GM10248 (cell line): ENCODE data around the gene DUSP28.
"Not testable (repeated sequence)": the region's sequence is repeated elsewhere in the genome, so short reads cannot be mapped to it uniquely, and the experiment has no call there.

Experiments
- CTCF ChIA-PET: fragments of 300-600 bp; sonication (Branson Sonifier 250); formaldehyde crosslinking; extraction: SDS; loops from one replicate; lab custom pipeline; 2021; ENCODE audit warnings: antibody characterized with exemption; lab: Yijun Ruan, JAX
- POLR2A ChIA-PET: fragments of 350-650 bp; sonication (Branson Sonifier 250); formaldehyde crosslinking; extraction: SDS; loops from one replicate; lab custom pipeline; 2020; ENCODE audit warnings: antibody characterized with exemption; lab: Yijun Ruan, JAX
- DNase-seq: peaks from one replicate; pipeline ENCODE4 v3.0.0; 2012; ENCODE audit errors: extremely low spot score
- TF ChIP-seq, protein P1 (sequence below): IDR thresholded peaks from 2 replicates; pipeline ENCODE4 v1.5.1; 2012; ENCODE audit warnings: mild to moderate bottlenecking, low read depth; ENCODE audit errors: extremely low read depth, missing control alignments, control extremely low read depth

The DUSP28 gene

DNA sequence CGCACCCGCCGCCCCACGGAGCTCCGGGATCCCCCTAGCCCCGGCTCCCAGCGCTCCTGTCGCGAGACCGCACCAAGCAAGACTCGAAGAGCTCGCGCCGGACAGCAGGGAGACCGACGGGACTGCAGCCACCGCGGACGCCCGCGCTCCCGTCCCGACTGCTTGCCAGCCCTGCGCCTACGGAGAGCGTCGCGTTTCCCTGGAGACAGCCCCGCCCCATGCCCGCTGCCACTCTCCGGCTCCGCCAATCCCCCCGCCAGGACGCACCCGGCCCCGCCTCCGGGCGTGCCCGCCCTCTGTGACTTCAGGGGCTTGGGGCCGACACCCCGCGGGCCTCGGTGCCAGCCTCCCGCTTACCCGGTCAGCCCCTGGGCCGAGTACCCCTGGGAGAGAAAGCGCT, 2.3 kb upstream of the DUSP28 start, which contains the start of gene ANKMY1:
ANKMY1 (minus strand) TSS at position 181 of the 400 bp plus-strand sequence. CDS start 653 bp downstream, outside the sequence.
- POLR2A ChIA-PET, result no interaction called here
- DNase-seq, result peak; percentile 86
- CTCF ChIA-PET, result interaction anchor here (1.0 to 4.4 kb wide), 3 partner anchors 9 to 43 kb away, joined by 3 to 15 read pairs (median 14); no protein-coding TSS in a partner anchor
- TF ChIP-seq, protein P1, sequence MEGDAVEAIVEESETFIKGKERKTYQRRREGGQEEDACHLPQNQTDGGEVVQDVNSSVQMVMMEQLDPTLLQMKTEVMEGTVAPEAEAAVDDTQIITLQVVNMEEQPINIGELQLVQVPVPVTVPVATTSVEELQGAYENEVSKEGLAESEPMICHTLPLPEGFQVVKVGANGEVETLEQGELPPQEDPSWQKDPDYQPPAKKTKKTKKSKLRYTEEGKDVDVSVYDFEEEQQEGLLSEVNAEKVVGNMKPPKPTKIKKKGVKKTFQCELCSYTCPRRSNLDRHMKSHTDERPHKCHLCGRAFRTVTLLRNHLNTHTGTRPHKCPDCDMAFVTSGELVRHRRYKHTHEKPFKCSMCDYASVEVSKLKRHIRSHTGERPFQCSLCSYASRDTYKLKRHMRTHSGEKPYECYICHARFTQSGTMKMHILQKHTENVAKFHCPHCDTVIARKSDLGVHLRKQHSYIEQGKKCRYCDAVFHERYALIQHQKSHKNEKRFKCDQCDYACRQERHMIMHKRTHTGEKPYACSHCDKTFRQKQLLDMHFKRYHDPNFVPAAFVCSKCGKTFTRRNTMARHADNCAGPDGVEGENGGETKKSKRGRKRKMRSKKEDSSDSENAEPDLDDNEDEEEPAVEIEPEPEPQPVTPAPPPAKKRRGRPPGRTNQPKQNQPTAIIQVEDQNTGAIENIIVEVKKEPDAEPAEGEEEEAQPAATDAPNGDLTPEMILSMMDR, result no peak

DNA sequence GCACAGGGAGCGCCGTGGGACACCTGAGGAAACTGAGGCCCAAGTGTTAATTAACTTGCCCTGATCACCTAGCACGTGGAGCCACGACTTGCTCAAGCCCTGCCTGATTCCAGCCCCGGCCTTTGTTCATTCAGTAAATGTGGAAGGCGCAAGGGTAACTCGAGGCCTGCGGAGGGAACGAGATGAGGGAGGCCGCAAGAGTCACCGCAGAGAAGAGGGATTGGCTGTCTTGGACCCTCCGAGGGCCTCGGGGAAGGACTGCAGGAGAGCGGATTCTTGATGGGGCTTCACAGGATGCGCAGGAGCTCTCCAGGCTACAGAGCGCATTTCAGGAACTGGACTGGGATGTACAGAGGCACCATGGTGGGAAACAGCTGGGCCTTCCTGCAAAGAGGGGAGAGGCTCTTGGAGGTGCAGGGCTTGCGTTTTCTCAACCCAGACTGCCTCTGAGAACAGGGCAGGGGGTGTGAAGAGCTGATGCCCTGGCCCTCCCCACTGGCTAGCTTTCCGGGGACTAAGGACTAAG, 1.9 kb upstream of the DUSP28 start:
- no peak for DNase-seq
- ChIA-PET CTCF (interaction anchor here (1.0 to 4.4 kb wide), 3 partner anchors 8 to 44 kb away, joined by 3 to 15 read pairs (median 14); no protein-coding TSS in a partner anchor), POLR2A (no interaction called here)
- TF ChIP-seq, protein P1, result no peak

DNA sequence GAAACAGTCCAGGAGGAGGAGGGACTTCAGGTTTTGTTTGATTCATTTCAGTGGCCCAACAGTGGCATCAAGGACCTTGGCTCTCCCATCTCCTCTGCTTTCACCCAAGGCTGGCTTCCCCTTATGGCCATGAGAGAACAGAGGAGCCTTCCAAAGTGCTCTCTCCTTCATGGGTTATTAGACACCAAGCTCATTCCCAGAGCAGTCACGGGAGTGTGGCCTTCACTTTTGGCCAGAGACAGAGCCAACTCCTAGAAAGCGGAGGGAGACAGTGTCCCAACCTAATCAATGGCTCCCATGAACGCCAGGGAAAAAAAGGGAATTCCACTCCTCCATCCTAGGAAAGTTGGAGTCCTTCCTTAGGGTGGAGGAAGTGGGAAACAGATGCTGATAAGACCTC, 871 bp upstream of the DUSP28 start:
- POLR2A ChIA-PET, result no interaction called here
- CTCF ChIA-PET, result interaction anchor here (4.4 kb wide), 1 partner anchor 45 kb away, joined by 14 read pairs; no protein-coding TSS in a partner anchor
- DNase-seq, result no peak
- TF ChIP-seq, protein P1, result no peak

DNA sequence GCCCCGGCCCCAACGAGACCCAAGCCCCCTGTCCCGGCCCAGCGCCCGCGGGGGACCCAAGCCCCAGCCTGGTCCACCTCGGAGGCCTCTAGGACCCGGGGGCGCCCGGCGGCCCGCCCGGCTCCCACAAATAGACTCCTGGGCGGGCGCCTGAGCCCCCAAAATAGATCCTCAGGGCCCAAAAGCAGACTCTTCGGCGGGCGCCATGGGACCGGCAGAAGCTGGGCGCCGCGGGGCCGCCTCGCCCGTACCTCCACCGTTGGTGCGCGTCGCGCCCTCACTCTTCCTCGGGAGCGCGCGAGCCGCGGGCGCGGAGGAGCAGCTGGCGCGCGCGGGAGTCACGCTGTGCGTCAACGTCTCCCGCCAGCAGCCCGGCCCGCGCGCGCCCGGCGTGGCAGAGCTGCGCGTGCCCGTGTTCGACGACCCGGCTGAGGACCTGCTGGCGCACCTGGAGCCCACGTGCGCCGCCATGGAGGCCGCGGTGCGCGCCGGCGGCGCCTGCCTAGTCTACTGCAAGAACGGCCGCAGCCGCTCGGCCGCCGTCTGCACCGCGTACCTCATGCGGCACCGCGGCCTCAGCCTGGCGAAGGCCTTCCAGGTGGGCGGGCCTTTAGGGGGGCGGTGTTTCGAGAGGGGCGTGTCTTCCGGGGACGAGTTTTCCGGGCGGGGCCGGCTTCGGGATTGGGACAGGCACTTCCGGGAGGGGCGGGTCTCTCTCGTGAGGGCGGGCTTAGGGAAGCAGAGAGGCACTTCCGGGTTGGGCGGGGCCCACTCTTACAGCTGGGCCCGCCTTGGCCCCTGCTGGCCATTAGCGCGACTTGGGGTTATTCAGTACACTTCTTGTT, 545 bp downstream of the DUSP28 start:
- CTCF ChIA-PET, result interaction anchor here (1.7 to 7.7 kb wide), 3 partner anchors 17 to 46 kb away, joined by 3 to 167 read pairs (median 86); partner anchors contain the start of gene CAPN10
- peak; percentile 96 for DNase-seq
- POLR2A ChIA-PET, result interaction anchor here (0.7 to 1.7 kb wide), 5 partner anchors 25 to 61 kb away, joined by 3 to 28 read pairs (median 4); partner anchors contain the start of gene CAPN10
- TF ChIP-seq, protein P1, result no peak

DNA sequence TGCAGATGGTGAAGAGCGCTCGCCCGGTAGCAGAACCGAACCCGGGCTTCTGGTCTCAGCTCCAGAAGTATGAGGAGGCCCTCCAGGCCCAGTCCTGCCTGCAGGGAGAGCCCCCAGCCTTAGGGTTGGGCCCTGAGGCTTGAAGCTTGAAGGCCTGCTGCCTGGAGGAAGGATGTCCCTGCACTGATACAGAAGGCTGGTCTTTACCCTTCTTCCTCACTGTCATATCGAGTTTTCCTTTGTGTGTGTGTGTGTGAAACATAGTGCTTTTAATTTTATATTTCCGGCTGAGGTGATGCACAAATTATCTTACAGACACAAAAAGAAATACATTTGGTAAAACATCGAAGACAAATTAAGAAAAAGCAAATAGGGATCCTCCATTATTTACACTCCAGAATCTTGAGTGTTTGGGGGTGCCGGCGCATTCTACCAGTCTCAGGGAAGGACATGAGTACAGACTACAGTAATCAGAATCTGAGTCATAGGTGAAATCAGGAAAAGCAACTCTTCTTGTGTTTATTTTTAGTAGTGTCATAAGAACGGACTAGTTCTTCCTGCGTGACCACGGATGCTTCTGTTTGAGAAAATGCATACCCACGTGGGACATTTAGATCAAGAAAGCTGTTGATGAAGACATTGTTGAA, 1.3 kb downstream of the DUSP28 start:
- ChIA-PET CTCF (interaction anchor here (1.7 to 7.7 kb wide), 3 partner anchors 16 to 46 kb away, joined by 3 to 167 read pairs (median 86); partner anchors contain the start of gene CAPN10), POLR2A (interaction anchor here (0.7 to 1.7 kb wide), 4 partner anchors 24 to 60 kb away, joined by 3 to 28 read pairs (median 5); partner anchors contain the start of gene CAPN10)
- no peak for DNase-seq
- TF ChIP-seq, protein P1, result no peak

DNA sequence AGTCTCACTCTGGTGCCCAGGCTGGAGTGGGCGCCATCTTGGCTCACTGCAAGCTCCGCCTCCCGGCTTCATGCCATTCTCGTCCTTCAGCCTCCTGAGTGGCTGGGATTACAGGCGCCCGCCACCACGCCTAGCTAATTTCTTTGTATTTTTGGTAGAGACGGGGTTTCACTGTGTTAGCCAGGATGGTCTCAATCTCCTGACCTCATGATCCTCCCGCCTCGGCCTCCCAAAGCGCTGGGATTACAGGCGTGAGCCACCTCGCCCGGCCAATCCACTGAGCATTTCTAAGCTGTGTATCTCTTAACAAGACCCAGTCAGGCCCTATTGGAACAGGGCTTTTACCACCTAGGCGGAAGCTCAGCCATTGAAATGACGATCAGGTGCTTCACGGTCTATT, 3.1 kb downstream of the DUSP28 start:
- DNase-seq, POLR2A ChIA-PET: not testable (repeated sequence)
- CTCF ChIA-PET, result interaction anchor here (1.7 to 7.7 kb wide), 3 partner anchors 14 to 49 kb away, joined by 4 to 167 read pairs (median 86); partner anchors contain the start of gene CAPN10
